GM12878 (cell line): ENCODE results near the gene OSBPL7. TPM values are rescaled to one million over a fixed set of nuclear protein-coding genes. Genes with fewer than 3 reads are reported as not detected.

ENCODE experiments used
- HCFC1 ChIP-seq: fragments of 150-350 bp; IDR thresholded peaks from 2 replicates; pipeline ENCODE4 v1.6.1; 2014; ENCODE audit warnings: low read length
- IKZF2 ChIP-seq, 2 experiments: fragments of 450-650 bp; IDR thresholded peaks; 2 replicates each; pipeline ENCODE4 v1.6.1; 2017; ENCODE audit warnings: mild to moderate bottlenecking in 2 of 2, moderate library complexity in 2 of 2
- polyA plus RNA-seq, 11 experiments: library from polyadenylated mRNA; depleted of rRNA in 4 of 11; unstranded in 6 of 11; stranded (reverse) in 5 of 11; fragments of >200 nt; fragmentation: Nextera tagmentation in 4 of 11; fragmentation: Illumina TruSeq in 1 of 11; extraction: Ambion mirVana in 4 of 11; extraction: Trizol in 1 of 11; gene quantifications; 1 replicate in 1 of 11; 2 replicates in 10 of 11; pipeline versions ENCODE4 v1.2.1 to v1.2.3, GENCODE V29; 2011 to 2016; ENCODE audit warnings: inconsistent platforms in 2 of 11, missing spikeins in 2 of 11, low read depth in 1 of 11
- total RNA-seq, 4 experiments: library from RNA; depleted of rRNA in 3 of 4; stranded (reverse); fragments of >200 nt in 3 of 4; fragmentation: Illumina TruSeq in 1 of 4; extraction: Trizol in 1 of 4; gene quantifications; 2 replicates each; pipeline versions ENCODE4 v1.2.1 to v1.2.3, GENCODE V29; 2013 to 2021
- TF ChIP-seq, protein P1 (sequence below): fragments of 450-650 bp; IDR thresholded peaks from 2 replicates; pipeline ENCODE4 v1.6.1; 2018; ENCODE audit warnings: borderline replicate concordance, mild to moderate bottlenecking; ENCODE audit not compliant: partially characterized antibody
- TF ChIP-seq, protein P2 (sequence below): fragments of 450-650 bp; IDR thresholded peaks from 2 replicates; pipeline ENCODE4 v1.6.1; 2017; ENCODE audit warnings: antibody characterized with exemption, mild to moderate bottlenecking, moderate library complexity

Gene OSBPL7
- total and polyA plus RNA-seq, 10 of the 15 experiments (the other 5 are each of a cell fraction or from before 2014, with no cell fraction given): 0.50 to 16.1 (median 6.7) TPM

DNA sequence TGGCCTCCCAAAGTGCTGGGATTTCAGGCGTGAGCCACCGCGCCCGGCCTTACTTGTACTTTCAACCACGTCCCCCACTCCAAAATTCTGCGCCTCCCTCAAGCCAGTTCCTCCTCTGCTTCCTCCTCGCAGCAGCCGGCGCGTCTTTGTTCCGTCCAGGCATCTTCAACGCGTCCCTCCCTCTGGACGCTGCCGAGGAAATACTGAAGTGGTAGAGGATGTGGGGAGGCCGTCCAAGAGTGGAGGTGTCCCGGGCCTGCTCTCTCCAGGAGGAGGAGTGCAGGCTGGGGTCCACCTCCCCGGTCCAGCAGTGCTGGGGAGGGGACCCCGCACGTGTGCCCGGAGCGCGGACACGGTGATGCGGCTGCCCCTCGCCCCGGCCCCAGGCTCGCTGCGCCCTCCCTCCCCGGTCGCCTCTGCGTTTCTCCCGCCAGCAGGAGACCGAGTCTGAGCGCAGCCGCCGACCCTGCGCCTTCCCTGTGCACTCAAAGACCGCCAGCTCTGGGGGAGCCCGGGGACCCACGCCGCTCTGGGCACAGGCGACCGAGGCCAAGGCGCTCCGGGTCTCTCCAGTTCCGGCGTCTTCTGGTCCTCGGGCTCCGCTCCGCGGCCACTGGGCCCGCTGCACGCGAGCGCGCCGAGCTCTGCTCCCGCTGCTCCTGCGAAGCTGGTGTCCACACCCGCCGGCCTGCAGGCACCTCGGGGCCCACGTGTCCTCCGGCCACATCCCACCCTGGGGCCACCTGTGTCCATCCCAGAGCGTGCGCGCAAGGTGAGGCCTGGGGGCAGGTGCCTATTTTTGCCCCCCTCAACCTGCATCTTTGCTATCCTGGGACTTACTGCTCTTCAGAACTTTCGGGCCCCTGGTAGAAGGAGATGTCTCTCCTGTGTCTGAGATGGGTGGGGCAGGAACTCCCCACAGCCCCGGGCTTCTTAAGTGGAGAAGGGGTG lies 31.7 kb downstream of the OSBPL7 start (continued):
- TF ChIP-seq, protein P1, sequence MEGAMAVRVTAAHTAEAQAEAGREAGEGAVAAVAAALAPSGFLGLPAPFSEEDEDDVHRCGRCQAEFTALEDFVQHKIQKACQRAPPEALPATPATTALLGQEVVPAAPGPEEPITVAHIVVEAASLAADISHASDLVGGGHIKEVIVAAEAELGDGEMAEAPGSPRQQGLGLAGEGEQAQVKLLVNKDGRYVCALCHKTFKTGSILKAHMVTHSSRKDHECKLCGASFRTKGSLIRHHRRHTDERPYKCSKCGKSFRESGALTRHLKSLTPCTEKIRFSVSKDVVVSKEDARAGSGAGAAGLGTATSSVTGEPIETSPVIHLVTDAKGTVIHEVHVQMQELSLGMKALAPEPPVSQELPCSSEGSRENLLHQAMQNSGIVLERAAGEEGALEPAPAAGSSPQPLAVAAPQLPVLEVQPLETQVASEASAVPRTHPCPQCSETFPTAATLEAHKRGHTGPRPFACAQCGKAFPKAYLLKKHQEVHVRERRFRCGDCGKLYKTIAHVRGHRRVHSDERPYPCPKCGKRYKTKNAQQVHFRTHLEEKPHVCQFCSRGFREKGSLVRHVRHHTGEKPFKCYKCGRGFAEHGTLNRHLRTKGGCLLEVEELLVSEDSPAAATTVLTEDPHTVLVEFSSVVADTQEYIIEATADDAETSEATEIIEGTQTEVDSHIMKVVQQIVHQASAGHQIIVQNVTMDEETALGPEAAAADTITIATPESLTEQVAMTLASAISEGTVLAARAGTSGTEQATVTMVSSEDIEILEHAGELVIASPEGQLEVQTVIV: no peak
- TF ChIP-seq HCFC1: no peak
- TF ChIP-seq IKZF2 (IDR thresholded peaks at IDR 0.05): no peak
- TF ChIP-seq, protein P2, sequence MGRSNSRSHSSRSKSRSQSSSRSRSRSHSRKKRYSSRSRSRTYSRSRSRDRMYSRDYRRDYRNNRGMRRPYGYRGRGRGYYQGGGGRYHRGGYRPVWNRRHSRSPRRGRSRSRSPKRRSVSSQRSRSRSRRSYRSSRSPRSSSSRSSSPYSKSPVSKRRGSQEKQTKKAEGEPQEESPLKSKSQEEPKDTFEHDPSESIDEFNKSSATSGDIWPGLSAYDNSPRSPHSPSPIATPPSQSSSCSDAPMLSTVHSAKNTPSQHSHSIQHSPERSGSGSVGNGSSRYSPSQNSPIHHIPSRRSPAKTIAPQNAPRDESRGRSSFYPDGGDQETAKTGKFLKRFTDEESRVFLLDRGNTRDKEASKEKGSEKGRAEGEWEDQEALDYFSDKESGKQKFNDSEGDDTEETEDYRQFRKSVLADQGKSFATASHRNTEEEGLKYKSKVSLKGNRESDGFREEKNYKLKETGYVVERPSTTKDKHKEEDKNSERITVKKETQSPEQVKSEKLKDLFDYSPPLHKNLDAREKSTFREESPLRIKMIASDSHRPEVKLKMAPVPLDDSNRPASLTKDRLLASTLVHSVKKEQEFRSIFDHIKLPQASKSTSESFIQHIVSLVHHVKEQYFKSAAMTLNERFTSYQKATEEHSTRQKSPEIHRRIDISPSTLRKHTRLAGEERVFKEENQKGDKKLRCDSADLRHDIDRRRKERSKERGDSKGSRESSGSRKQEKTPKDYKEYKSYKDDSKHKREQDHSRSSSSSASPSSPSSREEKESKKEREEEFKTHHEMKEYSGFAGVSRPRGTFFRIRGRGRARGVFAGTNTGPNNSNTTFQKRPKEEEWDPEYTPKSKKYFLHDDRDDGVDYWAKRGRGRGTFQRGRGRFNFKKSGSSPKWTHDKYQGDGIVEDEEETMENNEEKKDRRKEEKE: no peak
